ENCODE measurements around the gene ASS1.

ASS1 gene

GRCh38 chr9:130498298-130498917 is 53.6 kb downstream of the ASS1 start:
- Histone ChIP-seq H4K20me1 (ENCODE audit: insufficient read depth, low read length) (no peaks in the 10 kb centered on the region), H3K9ac (ENCODE audit: low read length) (no peak overlapping the region), H3K9me2 (replicated peaks; ENCODE audit: insufficient read depth, low read length) (no peaks in the 10 kb centered on the region), H3K27me3 (replicated peaks; ENCODE audit: insufficient read depth, low read length) (peaks cover 41% of the 10 kb centered on the region), H3K4me1 (ENCODE audit: low read length) (no peaks in the 10 kb centered on the region), H2AFZ (ENCODE audit: low read length) (no peak overlapping the region), H3F3A (ENCODE audit: insufficient read depth, low read length) (no peaks in the 10 kb centered on the region), H3K9me3 (replicated peaks; ENCODE audit: insufficient read depth, low read length) (no peaks in the 10 kb centered on the region), H3K79me2 (ENCODE audit: low read length) (no peaks in the 10 kb centered on the region), H3K27ac (ENCODE audit: low read length) (no peak overlapping the region), H3K36me3 (replicated peaks; ENCODE audit: insufficient read depth, low read length) (no peaks in the 10 kb centered on the region), H3K4me2 (ENCODE audit: low read depth, low read length) (no peak overlapping the region), H3K4me3 (ENCODE audit: low read length) (no peak overlapping the region)
- TF ChIP-seq EZH2phosphoT487 (IDR thresholded peaks at IDR 0.05; ENCODE audit: low read length) (no peak), EZH2 (optimal IDR thresholded peaks at IDR 0.05; ENCODE audit: low read depth, low read length) (no peak)
- TF ChIP-seq, protein P1, sequence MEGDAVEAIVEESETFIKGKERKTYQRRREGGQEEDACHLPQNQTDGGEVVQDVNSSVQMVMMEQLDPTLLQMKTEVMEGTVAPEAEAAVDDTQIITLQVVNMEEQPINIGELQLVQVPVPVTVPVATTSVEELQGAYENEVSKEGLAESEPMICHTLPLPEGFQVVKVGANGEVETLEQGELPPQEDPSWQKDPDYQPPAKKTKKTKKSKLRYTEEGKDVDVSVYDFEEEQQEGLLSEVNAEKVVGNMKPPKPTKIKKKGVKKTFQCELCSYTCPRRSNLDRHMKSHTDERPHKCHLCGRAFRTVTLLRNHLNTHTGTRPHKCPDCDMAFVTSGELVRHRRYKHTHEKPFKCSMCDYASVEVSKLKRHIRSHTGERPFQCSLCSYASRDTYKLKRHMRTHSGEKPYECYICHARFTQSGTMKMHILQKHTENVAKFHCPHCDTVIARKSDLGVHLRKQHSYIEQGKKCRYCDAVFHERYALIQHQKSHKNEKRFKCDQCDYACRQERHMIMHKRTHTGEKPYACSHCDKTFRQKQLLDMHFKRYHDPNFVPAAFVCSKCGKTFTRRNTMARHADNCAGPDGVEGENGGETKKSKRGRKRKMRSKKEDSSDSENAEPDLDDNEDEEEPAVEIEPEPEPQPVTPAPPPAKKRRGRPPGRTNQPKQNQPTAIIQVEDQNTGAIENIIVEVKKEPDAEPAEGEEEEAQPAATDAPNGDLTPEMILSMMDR (IDR thresholded peaks at IDR 0.05; ENCODE audit: low read length): no peak
- no peak for DNase-seq

DNA sequence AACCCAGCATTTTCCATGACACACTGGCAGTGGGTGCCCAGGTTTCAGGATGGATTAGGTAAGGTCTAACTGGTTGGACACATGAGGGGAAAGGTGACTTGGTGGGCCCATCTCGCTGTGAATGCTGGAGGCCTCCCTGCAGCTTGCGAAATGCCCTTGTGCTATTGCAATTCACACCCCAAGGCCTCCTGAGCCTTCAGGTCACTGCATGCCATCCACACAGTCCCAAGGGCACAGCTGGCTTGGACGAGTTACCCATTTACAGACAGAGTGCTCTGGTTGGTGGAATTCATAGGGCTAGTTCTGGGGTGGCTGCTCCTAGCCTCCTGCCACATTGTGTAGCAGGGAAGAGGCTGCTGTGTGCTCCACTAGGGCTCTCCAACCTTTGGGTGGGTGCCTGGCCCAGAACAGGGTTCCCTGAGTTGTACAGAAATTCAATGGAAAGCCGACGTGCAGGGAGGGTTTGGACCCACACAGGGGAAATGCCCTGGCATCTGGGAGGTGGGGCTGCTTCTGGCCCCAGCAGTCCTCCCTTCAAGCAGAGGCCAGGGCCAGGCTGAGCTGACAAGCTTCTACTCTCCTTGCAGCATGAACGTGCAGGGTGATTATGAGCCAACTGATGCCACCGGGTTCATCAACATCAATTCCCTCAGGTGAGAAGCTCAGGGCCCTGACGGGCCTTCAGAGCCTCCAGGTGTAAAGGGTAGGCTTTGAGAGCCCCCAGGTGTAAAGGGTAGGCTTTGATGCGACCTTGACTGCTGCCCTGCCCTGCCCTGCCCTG is 54.3 kb downstream of the ASS1 start:
- H3F3A ChIP-seq (ENCODE audit: insufficient read depth, low read length): no peaks in the 10 kb centered on the region
- H2AFZ ChIP-seq (ENCODE audit: low read length): no peak overlapping the region
- no peak overlapping the region for H3K4me3 ChIP-seq (ENCODE audit: low read length)
- no peaks in the 10 kb centered on the region for H3K9me2 ChIP-seq (replicated peaks; ENCODE audit: insufficient read depth, low read length)
- no peak for DNase-seq
- H3K9me3 ChIP-seq (replicated peaks; ENCODE audit: insufficient read depth, low read length): no peaks in the 10 kb centered on the region
- H4K20me1 ChIP-seq (ENCODE audit: insufficient read depth, low read length): no peaks in the 10 kb centered on the region
- no peak overlapping the region for H3K9ac ChIP-seq (ENCODE audit: low read length)
- no peak overlapping the region for H3K27ac ChIP-seq (ENCODE audit: low read length)
- TF ChIP-seq, protein P1 (IDR thresholded peaks at IDR 0.05; ENCODE audit: low read length): no peak
- TF ChIP-seq EZH2phosphoT487 (IDR thresholded peaks at IDR 0.05; ENCODE audit: low read length): no peak
- no peak for TF ChIP-seq EZH2 (optimal IDR thresholded peaks at IDR 0.05; ENCODE audit: low read depth, low read length)
- peaks cover 45% of the 10 kb centered on the region for H3K27me3 ChIP-seq (replicated peaks; ENCODE audit: insufficient read depth, low read length)
- H3K79me2 ChIP-seq (ENCODE audit: low read length): no peaks in the 10 kb centered on the region
- H3K4me2 ChIP-seq (ENCODE audit: low read depth, low read length): no peak overlapping the region
- H3K36me3 ChIP-seq (replicated peaks; ENCODE audit: insufficient read depth, low read length): no peaks in the 10 kb centered on the region
- no peaks in the 10 kb centered on the region for H3K4me1 ChIP-seq (ENCODE audit: low read length)

GRCh38 chr9:130499804-130500263 is 55.1 kb downstream of the ASS1 start:
- no peaks in the 10 kb centered on the region for H3K36me3 ChIP-seq (replicated peaks; ENCODE audit: insufficient read depth, low read length)
- no peaks in the 10 kb centered on the region for H3F3A ChIP-seq (ENCODE audit: insufficient read depth, low read length)
- H3K4me2 ChIP-seq (ENCODE audit: low read depth, low read length): no peak overlapping the region
- H3K9me3 ChIP-seq (replicated peaks; ENCODE audit: insufficient read depth, low read length): no peaks in the 10 kb centered on the region
- no peaks in the 10 kb centered on the region for H3K79me2 ChIP-seq (ENCODE audit: low read length)
- no peaks in the 10 kb centered on the region for H3K9me2 ChIP-seq (replicated peaks; ENCODE audit: insufficient read depth, low read length)
- H3K4me3 ChIP-seq (ENCODE audit: low read length): no peak overlapping the region
- peaks cover 49% of the 10 kb centered on the region for H3K27me3 ChIP-seq (replicated peaks; ENCODE audit: insufficient read depth, low read length)
- no peak for TF ChIP-seq EZH2phosphoT487 (IDR thresholded peaks at IDR 0.05; ENCODE audit: low read length)
- no peak for TF ChIP-seq EZH2 (optimal IDR thresholded peaks at IDR 0.05; ENCODE audit: low read depth, low read length)
- TF ChIP-seq, protein P1 (IDR thresholded peaks at IDR 0.05; ENCODE audit: low read length): no peak
- H3K27ac ChIP-seq (ENCODE audit: low read length): no peak overlapping the region
- H3K9ac ChIP-seq (ENCODE audit: low read length): no peak overlapping the region
- DNase-seq: no peak
- no peaks in the 10 kb centered on the region for H4K20me1 ChIP-seq (ENCODE audit: insufficient read depth, low read length)
- H3K4me1 ChIP-seq (ENCODE audit: low read length): no peaks in the 10 kb centered on the region
- H2AFZ ChIP-seq (ENCODE audit: low read length): no peak overlapping the region

Measured in MM.1S (cell line).